LNCAP (cell line): ENCODE data around the gene STARD9.

Experiments used
- CTCF ChIP-seq: fragments of 450-650 bp; IDR thresholded peaks from 2 replicates; pipeline ENCODE4 v1.5.1; 2017; ENCODE audit warnings: mild to moderate bottlenecking

The STARD9 gene

GRCh38 chr15:42667855-42668254 is 92.4 kb downstream of the STARD9 start:
- no peak for TF ChIP-seq CTCF

DNA sequence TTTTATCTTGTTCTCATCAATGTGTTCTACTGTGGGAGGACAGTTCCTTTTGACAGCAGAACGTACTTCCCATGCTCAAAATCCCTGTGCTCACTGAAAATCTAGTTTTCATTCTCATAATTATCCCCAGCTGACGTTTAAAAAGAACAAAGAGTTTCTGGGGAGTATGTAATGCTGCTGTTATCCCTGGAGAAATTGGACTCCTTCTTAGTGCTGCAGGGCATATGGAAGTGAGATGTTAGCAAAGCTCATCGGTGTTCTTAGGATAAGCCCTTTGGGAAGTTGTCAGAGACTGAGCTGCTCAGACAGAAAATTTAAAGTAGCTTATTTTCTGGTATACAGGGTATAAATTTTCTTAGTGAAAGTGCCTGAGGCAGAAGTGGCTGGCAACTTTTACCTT is 95.0 kb downstream of the STARD9 start:
- no peak for TF ChIP-seq CTCF

DNA sequence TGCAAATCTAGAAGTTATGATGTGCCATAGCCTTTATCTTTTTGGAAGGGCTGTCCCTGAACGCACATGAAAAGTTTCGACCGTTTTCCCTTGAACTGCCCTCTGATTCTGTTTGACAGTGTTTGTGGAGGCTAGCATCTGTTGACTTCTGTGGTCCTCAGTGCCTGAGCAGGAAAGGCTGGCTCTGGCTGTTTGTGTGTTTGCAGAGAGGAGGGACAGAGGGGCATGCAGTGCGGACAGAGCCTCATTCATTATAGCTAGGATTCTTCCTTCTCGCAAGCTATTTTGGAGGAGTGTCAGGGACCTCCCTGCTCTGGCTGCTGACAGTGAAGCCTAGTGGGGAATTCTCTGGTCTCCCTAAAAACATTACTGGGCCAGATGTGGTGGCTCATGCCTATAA is 97.0 kb downstream of the STARD9 start:
- no peak for TF ChIP-seq CTCF

DNA sequence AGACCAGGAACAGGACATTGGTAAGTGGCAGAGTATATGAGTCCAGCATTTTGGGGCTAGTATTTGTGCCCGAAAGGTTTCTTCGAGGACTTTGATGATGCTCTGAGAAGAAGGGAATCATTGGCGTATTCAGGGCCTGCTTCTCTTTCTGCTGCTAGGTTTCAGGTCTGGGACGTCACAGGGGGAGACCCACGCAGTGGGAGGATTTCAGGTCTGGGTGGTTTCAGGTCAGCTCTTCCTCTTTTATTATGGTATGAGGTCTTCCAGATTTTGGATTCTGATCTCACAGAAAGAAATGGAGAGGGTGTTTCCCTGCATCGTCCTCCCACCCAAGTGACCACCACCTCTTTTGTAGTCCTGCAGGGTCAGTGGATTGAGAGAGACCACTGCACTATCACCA is 99.1 kb downstream of the STARD9 start:
- no peak for TF ChIP-seq CTCF

- no peak for TF ChIP-seq CTCF
Observed at GRCh38 chr15:42675021-42675420, 99.6 kb downstream of the STARD9 start.

GRCh38 chr15:42679285-42680141 is 104.1 kb downstream of the STARD9 start:
- TF ChIP-seq CTCF, result no peak

DNA sequence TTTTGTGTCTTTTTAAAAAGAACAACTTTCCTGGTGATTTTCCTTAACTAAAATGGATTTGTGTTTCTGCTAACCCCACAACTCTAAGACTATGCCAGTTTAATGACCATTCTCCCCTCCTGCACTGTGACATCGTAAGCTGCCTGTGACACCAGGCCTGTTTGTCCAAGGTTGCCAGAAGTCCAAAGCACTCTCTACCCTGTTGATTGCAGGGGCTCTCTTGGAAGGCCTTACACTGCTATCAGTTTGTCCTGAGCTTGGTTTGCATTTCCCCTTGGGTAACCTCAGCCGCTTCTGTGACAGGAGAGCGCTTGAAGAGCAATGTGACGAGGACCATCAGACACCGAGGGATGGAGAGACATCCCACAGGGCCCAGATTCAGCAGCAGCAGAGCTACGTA is 105.7 kb downstream of the STARD9 start:
- no peak for TF ChIP-seq CTCF
